Testis (tissue), 3 donors: ENCODE measurements around the gene RNF212. TPM values are rescaled to one million over a fixed set of nuclear protein-coding genes. Genes with fewer than 3 reads are reported as not detected.

Experiments
- DNase-seq: peaks from one replicate; pipeline ENCODE4 v3.0.0-alpha.2; 2019
- H3K27ac ChIP-seq, 2 donors: fragments of 200-600 bp; sonication (generic); one replicate each; pipeline ENCODE4 v1.5.1; 2019
- H3K27me3 ChIP-seq: fragments of 200-600 bp; sonication (generic); one replicate; pipeline ENCODE4 v1.5.1; 2019
- H3K36me3 ChIP-seq: fragments of 200-600 bp; sonication (generic); one replicate; pipeline ENCODE4 v1.5.1; 2017; ENCODE audit warnings: low read depth; ENCODE audit errors: missing control alignments
- H3K4me1 ChIP-seq: fragments of 200-600 bp; sonication (generic); one replicate; pipeline ENCODE4 v1.5.1; 2019
- H3K4me3 ChIP-seq, 2 donors: fragments of 200-600 bp; sonication (generic); one replicate each; pipeline ENCODE4 v1.5.1; 2017 to 2019
- H3K9me3 ChIP-seq: fragments of 200-600 bp; sonication (generic); one replicate; pipeline ENCODE4 v1.5.1; 2017
- POLR2A ChIP-seq: fragments of 450-650 bp; IDR thresholded peaks from one replicate; pipeline ENCODE4 v1.6.1; 2017; ENCODE audit warnings: antibody characterized with exemption, mild to moderate bottlenecking, moderate library complexity
- WGBS, 2 donors: methylation state at CpG; one replicate each; pipeline ENCODE4 v1.1.5; 2018; 5-methylcytosine and 5-hydroxymethylcytosine counted together
- intact Hi-C: fragments of 100-400 bp; cut with DNase I; formaldehyde crosslinking; loops from one replicate; pipeline ENCODE4 v1.15.1; 2023; ENCODE audit warnings: low total_unique reads
- polyA plus RNA-seq: library from polyadenylated mRNA; stranded (reverse); fragments of 350-450 nt; fragmentation: Illumina TruSeq; extraction: RNeasy Lipid Tissue Mini Kit (QIAGEN cat#74804); gene quantifications from one replicate; pipeline ENCODE4 v1.2.3, GENCODE V29; 2014; ENCODE audit warnings: low read depth, low replicate concordance; ENCODE audit not compliant: insufficient read depth
- total RNA-seq, 2 donors: library from RNA; depleted of rRNA; stranded (reverse); fragments of >200 nt; gene quantifications; one replicate each; pipeline ENCODE4 v1.2.3, GENCODE V29; 2016
- TF ChIP-seq, protein P1 (sequence below), 3 experiments: fragments of 450-650 bp in 2 of 3; fragments of 200-600 bp in 1 of 3; sonication (generic) in 1 of 3; IDR thresholded peaks; one replicate each; pipeline ENCODE4 v1.5.1; 2016 to 2019; ENCODE audit warnings: antibody characterized with exemption in 3 of 3, mild to moderate bottlenecking in 2 of 3, moderate library complexity in 1 of 3

Gene RNF212
- total and polyA plus RNA-seq, 3 donors from 2014 or later = 21.0 to 40.3 (median 33.6) TPM

DNA sequence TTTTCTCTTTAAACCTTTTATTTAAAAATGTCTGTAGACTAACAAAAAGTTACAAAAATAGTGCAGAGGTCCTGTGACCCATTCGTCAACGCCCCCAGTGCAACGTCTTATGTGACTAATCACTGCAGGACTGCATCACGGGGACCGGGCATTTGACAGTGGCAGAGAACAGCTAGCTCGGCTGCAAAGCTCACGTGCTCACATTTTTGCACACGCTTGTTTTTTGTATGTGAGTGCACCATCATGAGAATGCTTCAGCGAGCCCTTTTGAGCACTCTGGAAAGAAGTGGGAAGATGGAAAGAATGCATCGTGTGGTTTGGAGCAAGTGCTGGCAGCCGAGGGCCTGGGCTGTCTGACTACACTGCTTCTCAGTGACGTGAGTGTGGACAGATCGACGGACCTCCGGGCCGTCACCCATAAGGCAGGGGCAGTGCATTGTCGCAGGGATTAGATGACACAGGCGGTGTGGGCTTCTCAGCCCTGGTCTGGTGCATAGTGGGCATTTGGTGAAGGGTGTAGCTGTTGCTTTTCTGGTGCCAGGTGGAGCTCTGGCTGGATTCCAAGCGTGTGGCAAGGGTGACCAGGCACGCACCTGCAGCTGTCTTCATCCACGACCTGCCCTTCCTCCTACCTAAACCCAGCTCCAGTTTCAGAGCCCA, 41.3 kb upstream of the RNF212 start:
- no peak for DNase-seq
- H3K4me1 ChIP-seq = no peaks in the 10 kb centered on the region
- intact Hi-C loops = no loop called here
- no peaks in the 10 kb centered on the region for H3K9me3 ChIP-seq
- no peak for TF ChIP-seq POLR2A
- TF ChIP-seq, protein P1, sequence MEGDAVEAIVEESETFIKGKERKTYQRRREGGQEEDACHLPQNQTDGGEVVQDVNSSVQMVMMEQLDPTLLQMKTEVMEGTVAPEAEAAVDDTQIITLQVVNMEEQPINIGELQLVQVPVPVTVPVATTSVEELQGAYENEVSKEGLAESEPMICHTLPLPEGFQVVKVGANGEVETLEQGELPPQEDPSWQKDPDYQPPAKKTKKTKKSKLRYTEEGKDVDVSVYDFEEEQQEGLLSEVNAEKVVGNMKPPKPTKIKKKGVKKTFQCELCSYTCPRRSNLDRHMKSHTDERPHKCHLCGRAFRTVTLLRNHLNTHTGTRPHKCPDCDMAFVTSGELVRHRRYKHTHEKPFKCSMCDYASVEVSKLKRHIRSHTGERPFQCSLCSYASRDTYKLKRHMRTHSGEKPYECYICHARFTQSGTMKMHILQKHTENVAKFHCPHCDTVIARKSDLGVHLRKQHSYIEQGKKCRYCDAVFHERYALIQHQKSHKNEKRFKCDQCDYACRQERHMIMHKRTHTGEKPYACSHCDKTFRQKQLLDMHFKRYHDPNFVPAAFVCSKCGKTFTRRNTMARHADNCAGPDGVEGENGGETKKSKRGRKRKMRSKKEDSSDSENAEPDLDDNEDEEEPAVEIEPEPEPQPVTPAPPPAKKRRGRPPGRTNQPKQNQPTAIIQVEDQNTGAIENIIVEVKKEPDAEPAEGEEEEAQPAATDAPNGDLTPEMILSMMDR (IDR thresholded peaks at IDR 0.05) = no peak
- H3K27ac ChIP-seq = no peak overlapping the region
- WGBS, 2 donors = 69 to 75% methylated on average over 21 of the region's 21 CpGs
- H3K27me3 ChIP-seq = no peaks in the 10 kb centered on the region
- H3K36me3 ChIP-seq = no peaks in the 10 kb centered on the region
- H3K4me3 ChIP-seq = no peak overlapping the region

DNA sequence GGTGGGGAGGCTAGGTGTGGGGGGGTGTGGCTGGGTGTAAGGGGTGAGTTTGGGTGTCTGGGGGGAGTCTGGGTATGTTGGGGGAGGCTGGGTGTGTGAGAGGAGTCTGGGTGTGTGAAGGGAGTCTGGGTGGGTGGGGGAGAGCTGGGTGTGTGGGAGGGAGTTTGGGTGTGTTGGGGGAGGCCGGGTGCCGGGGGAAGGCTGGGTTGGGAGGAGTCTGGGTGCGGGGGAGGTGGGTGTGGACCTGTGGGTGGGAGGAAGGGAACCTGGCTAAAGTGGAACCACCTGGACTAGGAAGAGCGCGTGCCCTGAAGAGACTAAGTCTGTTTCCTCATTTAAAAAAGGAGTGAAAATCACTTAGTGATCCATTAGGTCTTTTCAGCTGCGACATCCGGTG, 40.8 kb upstream of the RNF212 start:
- H3K9me3 ChIP-seq = no peaks in the 10 kb centered on the region
- no peak for DNase-seq
- H3K27ac ChIP-seq = no peak overlapping the region
- no peaks in the 10 kb centered on the region for H3K36me3 ChIP-seq
- no peak for TF ChIP-seq POLR2A
- TF ChIP-seq, protein P1 (IDR thresholded peaks at IDR 0.05) = no peak
- H3K4me3 ChIP-seq = no peak overlapping the region
- H3K27me3 ChIP-seq = no peaks in the 10 kb centered on the region
- H3K4me1 ChIP-seq = no peaks in the 10 kb centered on the region
- 69 to 83% methylated on average over 6 to 7 of the region's 7 CpGs for WGBS, 2 donors
- intact Hi-C loops = no loop called here

- Histone ChIP-seq H3K9me3 (no peaks in the 10 kb centered on the region), H3K27me3 (no peaks in the 10 kb centered on the region), H3K4me1 (no peaks in the 10 kb centered on the region), H3K27ac (no peak overlapping the region), H3K4me3 (no peak overlapping the region), H3K36me3 (no peaks in the 10 kb centered on the region)
- intact Hi-C loops = no loop called here
- TF ChIP-seq, protein P1 (IDR thresholded peaks at IDR 0.05) = no peak
- no peak for TF ChIP-seq POLR2A
- 82 to 84% methylated on average over 11 of the region's 11 CpGs for WGBS, 2 donors
- no peak for DNase-seq
These were observed 40.3 kb upstream of the RNF212 start for GRCh38 chr4:1153567-1154090.

DNA sequence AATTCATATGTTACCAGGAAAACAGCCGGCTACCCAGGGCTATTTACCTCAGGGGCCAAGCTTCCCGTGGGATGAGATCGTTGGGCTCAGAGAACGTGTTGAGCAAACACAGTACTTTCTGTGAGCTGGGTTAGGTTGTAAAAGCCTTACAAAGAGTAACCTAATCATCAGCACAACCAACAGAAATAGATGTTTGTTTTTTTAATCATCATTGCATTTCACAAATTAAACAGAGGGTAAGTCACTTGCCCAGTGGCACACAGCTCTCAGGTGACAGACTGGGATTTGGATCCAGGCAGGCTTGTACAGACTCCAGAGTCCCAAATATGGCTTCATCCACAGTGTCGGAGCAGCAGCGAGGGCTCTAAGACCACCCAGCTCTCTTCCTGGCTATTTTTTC, 38.9 kb upstream of the RNF212 start:
- Histone ChIP-seq H3K36me3 (no peaks in the 10 kb centered on the region), H3K27ac (no peak overlapping the region), H3K9me3 (no peaks in the 10 kb centered on the region), H3K4me3 (no peak overlapping the region), H3K4me1 (no peaks in the 10 kb centered on the region), H3K27me3 (no peaks in the 10 kb centered on the region)
- DNase-seq = no peak
- 74 to 83% methylated on average over 6 of the region's 6 CpGs for WGBS, 2 donors
- intact Hi-C loops = no loop called here
- TF ChIP-seq POLR2A = no peak
- TF ChIP-seq, protein P1 (IDR thresholded peaks at IDR 0.05) = no peak

DNA sequence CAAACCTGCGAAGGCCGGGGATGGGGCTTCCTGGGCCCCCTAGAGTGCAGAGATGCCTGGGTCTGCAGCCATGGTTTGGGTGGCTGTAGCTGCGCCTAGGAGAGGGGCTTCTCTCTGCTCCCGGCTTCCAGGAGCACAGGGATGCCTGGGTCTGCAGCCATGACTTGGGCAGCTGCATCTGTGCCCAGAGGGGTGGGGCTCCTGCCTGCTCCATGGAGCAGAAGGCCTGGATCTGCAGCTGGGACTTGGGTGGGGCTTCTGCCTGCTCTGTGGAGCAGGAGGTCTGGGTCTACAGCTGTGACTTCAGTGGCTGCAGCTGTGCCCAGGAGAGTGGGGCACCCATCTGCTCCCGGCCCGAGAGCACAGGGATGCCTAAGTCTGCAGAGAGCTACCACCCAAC, 38.2 kb upstream of the RNF212 start:
- H3K27me3 ChIP-seq = no peaks in the 10 kb centered on the region
- no peaks in the 10 kb centered on the region for H3K9me3 ChIP-seq
- TF ChIP-seq, protein P1 (IDR thresholded peaks at IDR 0.05) = no peak
- no peak for TF ChIP-seq POLR2A
- H3K4me1 ChIP-seq = no peaks in the 10 kb centered on the region
- DNase-seq = no peak
- no peak overlapping the region for H3K27ac ChIP-seq
- H3K4me3 ChIP-seq = no peak overlapping the region
- 98 to 100% methylated on average over 2 to 5 of the region's 6 CpGs for WGBS, 2 donors
- intact Hi-C loops = no loop called here
- no peaks in the 10 kb centered on the region for H3K36me3 ChIP-seq
